PC-3 (cell line): ENCODE measurements around the gene PIN4.

Experiments
- CTCF ChIP-seq: fragments of 300-600 bp; sonication (generic); conservative IDR thresholded peaks from 2 replicates; pipeline ENCODE4 v1.5.1; 2017; ENCODE audit warnings: antibody characterized with exemption, low read depth, mild to moderate bottlenecking, low read length
- EZH2 ChIP-seq: fragments of 300-600 bp; sonication (generic); IDR thresholded peaks from one replicate; pipeline ENCODE4 v1.6.1; 2017; ENCODE audit warnings: antibody characterized with exemption, mild to moderate bottlenecking, low read length; ENCODE audit not compliant: unreplicated experiment

- TF ChIP-seq CTCF (no peak), EZH2 (no peak)
Measured at GRCh38 chrX:72181178-72182125, at the start of gene PIN4.
